Fibroblast of lung (primary cell): Measurements from ENCODE around the gene KIF25. TPM values are rescaled to one million over a fixed set of nuclear protein-coding genes. Genes with fewer than 3 reads are reported as not detected.

Source experiments
- DNase-seq, 2 donors: peaks; one replicate each; pipeline versions ENCODE4 v3.0.0 to v3.0.0-alpha.2; 2010; ENCODE audit warnings: low read depth in 2 of 2
- H2AFZ ChIP-seq: 2 replicates; pipeline ENCODE4 v1.5.1; 2012; ENCODE audit warnings: low read length, control low read depth, inconsistent platforms
- H3K27ac ChIP-seq: 2 replicates; pipeline ENCODE4 v1.5.1; 2011; ENCODE audit warnings: low read length, control low read depth; ENCODE audit not compliant: insufficient read depth
- H3K27me3 ChIP-seq: 2 replicates; pipeline ENCODE4 v1.5.1; 2011; ENCODE audit warnings: mild to moderate bottlenecking, low read length; ENCODE audit not compliant: control insufficient read depth, insufficient read depth
- H3K36me3 ChIP-seq: 2 replicates; pipeline ENCODE4 v1.5.1; 2011; ENCODE audit warnings: low read length; ENCODE audit not compliant: control insufficient read depth, insufficient read depth
- H3K4me1 ChIP-seq: 2 replicates; pipeline ENCODE4 v1.5.1; 2011; ENCODE audit warnings: low read length; ENCODE audit not compliant: control insufficient read depth, insufficient read depth; ENCODE audit errors: extremely low read depth
- H3K4me2 ChIP-seq: 2 replicates; pipeline ENCODE4 v1.5.1; 2011; ENCODE audit warnings: low read length, control low read depth; ENCODE audit not compliant: insufficient read depth; ENCODE audit errors: extremely low read depth
- H3K4me3 ChIP-seq, 4 experiments: fragments of 200-600 bp in 1 of 4; sonication (generic) in 1 of 4; replicated peaks in 1 of 4; 2 replicates each; pipeline ENCODE4 v1.5.1; 2011 to 2016; ENCODE audit warnings: low read length in 4 of 4, low read depth in 3 of 4, mild to moderate bottlenecking in 3 of 4, control low read depth in 2 of 4, inconsistent platforms in 1 of 4, mixed read lengths in 1 of 4; ENCODE audit not compliant: insufficient read depth in 1 of 4; ENCODE audit errors: control extremely low read depth in 1 of 4
- H3K79me2 ChIP-seq: 2 replicates; pipeline ENCODE4 v1.5.1; 2012; ENCODE audit warnings: mild to moderate bottlenecking, low read length, inconsistent platforms; ENCODE audit not compliant: control insufficient read depth, insufficient read depth
- H3K9ac ChIP-seq: 2 replicates; pipeline ENCODE4 v1.5.1; 2011; ENCODE audit warnings: mild to moderate bottlenecking, low read length, control low read depth; ENCODE audit not compliant: insufficient read depth
- H3K9me3 ChIP-seq: 2 replicates; pipeline ENCODE4 v1.5.1; 2012; ENCODE audit warnings: low read depth, low read length; ENCODE audit not compliant: control insufficient read depth, insufficient read depth
- H4K20me1 ChIP-seq: 2 replicates; pipeline ENCODE4 v1.5.1; 2011; ENCODE audit warnings: low read length; ENCODE audit not compliant: control insufficient read depth, insufficient read depth; ENCODE audit errors: extremely low read depth
- CTCF ChIP-seq, 2 donors: IDR thresholded peaks in 1 of 2; conservative IDR thresholded peaks in 1 of 2; 1 replicate in 1 of 2; 2 replicates in 1 of 2; pipeline ENCODE4 v1.5.1; 2011 to 2012; ENCODE audit warnings: low read length in 2 of 2, control low read depth in 1 of 2, inconsistent platforms in 1 of 2, low read depth in 1 of 2, mild to moderate bottlenecking in 1 of 2
- EZH2 ChIP-seq: IDR thresholded peaks from 2 replicates; pipeline ENCODE4 v1.5.1; 2012; ENCODE audit warnings: low read length, control low read depth, mild to moderate bottlenecking; ENCODE audit errors: missing control alignments
- polyA plus RNA-seq, 2 donors: library from polyadenylated mRNA; depleted of rRNA in 1 of 2; stranded (reverse) in 1 of 2; unstranded in 1 of 2; fragments of >200 nt; gene quantifications; 2 replicates each; pipeline ENCODE4 v1.2.1, GENCODE V29; 2011 to 2012; ENCODE audit warnings: missing spikeins in 1 of 2
- total RNA-seq: library from RNA; depleted of rRNA; stranded (reverse); fragments of >200 nt; gene quantifications from 2 replicates; pipeline ENCODE4 v1.2.1, GENCODE V29; 2014

Gene KIF25
- total and polyA plus RNA-seq, 2 donors (not counting 1 experiment from before 2014, with no cell fraction given): 0.33 TPM; not detected in 1

DNA sequence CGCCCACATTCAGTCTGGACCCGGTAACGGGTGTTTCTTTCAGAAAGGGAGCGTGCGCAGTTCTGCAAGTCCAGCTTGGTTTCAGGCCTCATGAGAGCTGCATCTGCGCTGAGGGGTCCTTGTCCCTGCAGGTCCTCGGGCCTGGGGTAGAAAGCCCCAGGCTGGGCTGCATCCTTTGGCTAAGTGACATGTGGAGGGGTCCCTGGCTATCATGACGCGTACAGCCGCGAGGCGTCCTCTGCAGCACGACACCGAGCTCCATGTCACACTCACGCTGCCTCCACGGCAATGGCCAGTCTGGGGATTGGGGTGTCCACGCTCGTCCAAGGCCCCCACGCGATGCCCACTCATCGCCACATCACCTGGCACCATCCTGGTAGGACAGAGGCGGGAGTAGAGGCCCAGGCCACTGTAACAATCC lies 1.7 kb upstream of the KIF25 start:
- Histone ChIP-seq H3K4me3 (no peak overlapping the region), H3K4me1 (no peaks in the 10 kb centered on the region), H3K79me2 (no peaks in the 10 kb centered on the region), H3K9me3 (no peaks in the 10 kb centered on the region), H3K36me3 (no peaks in the 10 kb centered on the region), H4K20me1 (no peaks in the 10 kb centered on the region), H3K4me2 (no peak overlapping the region), H3K27me3 (no peaks in the 10 kb centered on the region), H2AFZ (no peak overlapping the region), H3K27ac (no peak overlapping the region), H3K9ac (no peak overlapping the region)
- DNase-seq: no peak
- TF ChIP-seq EZH2 (no peak), CTCF (conservative IDR thresholded peaks at IDR 0.05 in 1 of 2, IDR thresholded peaks at IDR 0.05 in 1 of 2; ENCODE audit: low read depth in 1 of 2, low read length in 2 of 2) (no peak)

GRCh38 chr6:167996424-167997199 lies 859 bp upstream of the KIF25 start:
- Histone ChIP-seq H3K9ac (no peak overlapping the region), H3K27ac (no peak overlapping the region), H3K36me3 (no peaks in the 10 kb centered on the region), H3K9me3 (no peaks in the 10 kb centered on the region), H2AFZ (no peak overlapping the region), H4K20me1 (no peaks in the 10 kb centered on the region), H3K27me3 (no peaks in the 10 kb centered on the region), H3K79me2 (no peaks in the 10 kb centered on the region), H3K4me1 (no peaks in the 10 kb centered on the region), H3K4me2 (no peak overlapping the region), H3K4me3 (no peak overlapping the region)
- no peak for TF ChIP-seq CTCF (conservative IDR thresholded peaks at IDR 0.05 in 1 of 2, IDR thresholded peaks at IDR 0.05 in 1 of 2; ENCODE audit: low read depth in 1 of 2, low read length in 2 of 2)
- no peak for TF ChIP-seq EZH2
- no peak for DNase-seq

DNA sequence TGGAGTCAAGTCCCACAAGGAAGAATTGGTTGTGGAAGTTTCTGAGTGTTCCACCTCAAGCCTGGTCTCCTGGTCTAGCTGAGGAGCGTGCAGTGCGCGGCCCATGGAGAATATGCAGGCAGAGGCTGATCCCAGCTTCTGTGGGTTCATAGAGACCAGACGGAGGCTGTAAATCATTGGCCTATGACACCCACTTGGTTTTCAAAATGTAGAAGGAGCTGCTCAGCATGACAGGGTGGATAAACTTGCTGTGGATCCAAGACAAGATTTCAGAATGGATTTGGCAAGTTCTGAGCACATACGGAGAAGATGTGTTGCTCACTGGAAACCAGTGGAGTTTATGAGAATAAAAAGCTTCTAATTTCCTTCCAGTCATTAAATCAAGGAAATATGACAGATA lies 744 bp downstream of the KIF25 start:
- TF ChIP-seq CTCF (conservative IDR thresholded peaks at IDR 0.05 in 1 of 2, IDR thresholded peaks at IDR 0.05 in 1 of 2; ENCODE audit: low read depth in 1 of 2, low read length in 2 of 2) (no peak), EZH2 (no peak)
- no peaks in the 10 kb centered on the region for H4K20me1 ChIP-seq
- H3K27me3 ChIP-seq: no peaks in the 10 kb centered on the region
- no peak overlapping the region for H2AFZ ChIP-seq
- H3K4me1 ChIP-seq: no peaks in the 10 kb centered on the region
- H3K9me3 ChIP-seq: no peaks in the 10 kb centered on the region
- no peaks in the 10 kb centered on the region for H3K36me3 ChIP-seq
- no peak for DNase-seq
- no peak overlapping the region for H3K4me2 ChIP-seq
- no peak overlapping the region for H3K9ac ChIP-seq
- no peak overlapping the region for H3K27ac ChIP-seq
- H3K79me2 ChIP-seq: no peaks in the 10 kb centered on the region
- H3K4me3 ChIP-seq: no peak overlapping the region
